GM21529 (cell line): ENCODE measurements around the gene THBS2.
"Not testable (repeated sequence)": the region's sequence is repeated elsewhere in the genome, so short reads cannot be mapped to it uniquely, and the experiment has no call there.

Source experiments
- ATAC-seq: cut with Tn5 transposase; IDR thresholded peaks from one replicate; pipeline ENCODE4 v1.9.1; 2021; ENCODE audit not compliant: unreplicated experiment

THBS2 gene

DNA sequence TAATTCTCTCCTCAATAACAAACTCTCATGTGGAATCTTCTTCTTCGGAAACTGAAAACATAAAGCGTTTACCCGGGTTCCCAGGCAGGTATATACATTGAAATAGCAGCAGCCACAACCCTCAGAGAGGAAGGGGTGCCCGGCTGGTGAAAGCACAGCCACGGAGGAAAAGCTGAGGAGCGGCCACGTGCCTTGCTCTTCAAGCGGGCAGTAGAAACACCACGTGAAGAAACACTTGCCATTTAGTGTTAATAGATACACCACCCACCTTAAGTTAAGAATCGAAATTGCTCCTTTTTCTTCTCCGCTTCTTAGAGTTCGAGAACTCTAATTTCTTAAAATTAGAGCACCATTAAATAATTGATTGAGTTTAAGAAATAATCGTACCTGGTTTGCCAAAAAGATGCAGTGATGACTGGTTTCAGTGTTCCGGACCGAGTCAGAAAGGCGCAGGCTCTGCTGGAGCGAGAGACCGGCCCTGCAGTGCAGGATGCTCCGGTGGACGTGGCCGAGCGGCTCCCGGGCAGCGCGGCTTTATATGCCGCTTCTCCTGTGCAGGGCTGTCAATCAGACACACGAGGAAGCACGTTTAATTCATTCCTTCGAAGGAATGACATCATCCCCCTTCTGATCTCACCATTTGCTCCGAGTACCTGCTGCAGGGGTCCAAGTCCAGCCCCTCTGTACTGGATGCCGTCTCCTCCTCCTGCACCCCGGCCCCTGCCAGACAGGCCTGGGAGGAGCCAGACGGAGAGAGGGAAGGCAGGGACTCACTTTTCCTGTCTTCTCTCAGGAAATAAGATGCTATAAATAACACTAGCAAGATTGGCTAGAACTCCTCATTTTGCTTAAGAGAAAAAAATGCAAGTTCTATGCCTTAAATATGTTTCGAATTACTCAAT, at the start of gene THBS2:
THBS2 (minus strand) TSS at position 510 of the 902 bp plus-strand sequence. CDS start 3,062 bp downstream, outside the sequence.
- no peak for ATAC-seq

- no peak for ATAC-seq
These were observed 49.1 kb upstream of the THBS2 start for GRCh38 chr6:169302716-169303115.

DNA sequence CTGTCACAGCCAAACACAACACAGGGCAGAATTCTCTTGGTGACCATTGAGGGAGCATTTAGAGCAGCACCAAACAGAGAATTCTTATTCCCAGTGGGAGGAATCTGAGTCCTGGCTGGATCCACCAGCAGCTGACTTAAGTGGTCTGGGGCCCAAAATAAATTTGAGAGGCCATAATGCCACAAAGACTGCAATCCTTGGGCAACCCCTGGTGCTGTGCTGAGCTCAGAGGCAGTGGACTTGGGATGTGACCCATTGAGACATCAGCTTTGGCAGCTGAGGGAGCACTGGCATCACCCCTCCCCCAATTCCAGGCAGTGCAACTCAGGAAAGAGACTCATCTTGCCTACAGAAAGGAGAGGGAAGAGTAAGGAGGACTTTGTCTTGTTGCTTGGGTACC, 48.6 kb upstream of the THBS2 start:
- ATAC-seq: no peak

- ATAC-seq: no peak
These were observed 47.3 kb upstream of the THBS2 start for GRCh38 chr6:169300916-169301315.

DNA sequence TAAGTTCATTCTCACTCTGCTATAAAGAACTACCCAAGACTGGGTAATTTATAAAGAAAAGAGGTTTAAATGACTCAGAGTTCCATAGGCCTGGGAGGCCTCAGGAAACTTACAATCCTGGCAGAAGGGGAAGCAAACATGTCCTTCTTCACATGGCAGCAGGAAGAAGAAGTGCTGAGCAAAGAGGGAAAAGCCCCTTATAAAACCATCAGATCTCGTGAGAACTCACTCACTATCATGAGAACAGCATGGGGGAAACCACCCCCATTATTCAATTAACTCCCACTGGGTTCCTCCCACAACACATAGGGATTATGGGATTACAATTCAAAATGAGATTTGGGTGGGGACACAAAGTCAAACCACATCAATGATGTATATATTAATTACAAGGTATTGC, 45.0 kb upstream of the THBS2 start:
- ATAC-seq: not testable (repeated sequence)

DNA sequence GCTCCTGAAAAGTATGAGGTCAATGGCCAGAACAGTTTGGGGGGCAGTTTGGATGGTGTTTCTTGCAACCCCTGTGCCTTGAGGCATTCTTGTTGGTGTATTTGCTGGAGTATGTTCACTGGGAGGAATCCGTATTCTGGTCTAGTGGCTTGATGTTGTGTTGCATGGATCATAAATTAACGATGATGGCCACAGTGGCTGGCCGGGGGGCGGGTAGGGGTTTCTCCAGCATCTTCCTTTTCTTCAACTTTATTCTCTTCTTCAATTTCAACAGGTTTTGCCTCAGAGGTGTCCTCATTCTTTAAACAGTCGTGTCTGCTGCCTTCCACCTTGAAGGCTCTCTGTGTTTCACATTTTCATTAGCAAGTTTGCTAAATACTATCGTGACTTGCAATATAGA, 43.0 kb upstream of the THBS2 start:
- ATAC-seq: no peak

GRCh38 chr6:169296170-169296569, 42.5 kb upstream of the THBS2 start:
- no peak for ATAC-seq

GRCh38 chr6:169293196-169293595, 39.5 kb upstream of the THBS2 start:
- no peak for ATAC-seq

- no peak for ATAC-seq
These were observed 38.9 kb upstream of the THBS2 start for GRCh38 chr6:169292338-169293124.

- ATAC-seq: no peak
These were observed 38.1 kb upstream of the THBS2 start for GRCh38 chr6:169291646-169292337.

DNA sequence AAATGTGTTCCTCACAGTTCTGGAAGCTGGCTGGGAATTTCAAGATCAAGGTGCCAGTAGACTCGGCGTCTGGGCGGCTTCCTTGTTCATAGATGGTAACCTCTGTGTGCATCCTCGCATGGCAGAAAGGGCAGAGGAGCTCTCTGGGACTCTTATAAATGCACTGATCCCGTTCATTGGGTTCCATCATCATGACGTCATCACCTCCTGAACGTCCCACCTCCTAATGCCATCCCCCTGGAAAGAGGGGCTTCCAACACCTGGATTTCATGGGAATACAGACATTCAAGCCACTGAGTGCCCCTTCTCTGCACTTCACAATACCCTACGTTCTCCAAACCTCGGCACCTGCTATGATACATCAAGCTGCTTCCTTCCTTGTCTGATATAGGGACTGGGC, 37.5 kb upstream of the THBS2 start:
- no peak for ATAC-seq

DNA sequence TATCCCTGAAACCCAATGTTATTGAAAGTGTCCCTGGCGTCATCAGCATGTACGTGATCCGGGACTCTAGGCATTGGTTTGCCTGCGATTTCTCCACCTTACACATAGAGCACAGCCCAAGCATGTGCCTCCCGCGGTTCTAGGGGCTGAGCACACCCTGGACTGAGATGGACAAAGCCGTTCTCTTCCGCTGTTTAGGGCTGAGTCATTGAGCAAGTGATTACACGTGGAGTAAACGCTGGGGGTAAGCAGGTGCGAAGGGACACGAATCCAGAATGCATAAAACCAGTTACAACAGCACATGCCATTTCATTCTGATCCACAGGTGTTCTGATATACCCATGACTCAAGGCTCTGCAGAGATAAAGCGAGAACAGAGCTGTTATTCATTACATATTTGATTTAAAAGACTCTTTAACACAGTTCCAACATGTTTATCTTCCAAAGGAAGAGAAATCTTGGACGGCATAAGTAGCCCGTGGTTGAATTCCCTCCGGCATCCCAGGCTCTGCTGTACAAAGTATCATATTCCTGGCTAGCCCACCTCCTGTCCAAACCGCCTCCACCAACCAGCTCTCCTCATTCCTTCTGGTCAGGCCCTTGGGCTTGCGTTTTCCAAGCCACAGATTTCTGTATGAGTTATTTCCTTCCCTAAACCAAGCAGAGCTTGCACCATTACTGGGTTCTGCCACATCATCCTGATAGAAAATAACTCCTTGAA, 36.1 kb upstream of the THBS2 start:
- ATAC-seq: no peak

DNA sequence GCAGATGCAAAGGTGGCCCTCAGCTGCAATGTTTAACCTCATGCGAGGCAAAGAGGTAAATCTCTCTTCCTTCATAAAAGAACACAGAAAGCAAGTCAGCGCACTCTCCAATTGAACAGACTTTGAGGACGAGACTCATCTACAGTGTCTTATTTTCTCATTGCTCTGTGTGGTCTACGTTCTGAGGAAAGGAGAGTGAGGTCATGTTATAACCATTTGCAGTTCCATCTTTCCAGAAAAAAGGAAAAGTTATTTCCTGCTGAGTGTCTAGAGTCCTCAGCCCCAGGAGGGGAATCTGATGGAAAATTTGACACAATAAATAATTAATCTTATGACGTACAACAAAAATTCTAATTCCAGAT, 35.6 kb upstream of the THBS2 start:
- no peak for ATAC-seq

DNA sequence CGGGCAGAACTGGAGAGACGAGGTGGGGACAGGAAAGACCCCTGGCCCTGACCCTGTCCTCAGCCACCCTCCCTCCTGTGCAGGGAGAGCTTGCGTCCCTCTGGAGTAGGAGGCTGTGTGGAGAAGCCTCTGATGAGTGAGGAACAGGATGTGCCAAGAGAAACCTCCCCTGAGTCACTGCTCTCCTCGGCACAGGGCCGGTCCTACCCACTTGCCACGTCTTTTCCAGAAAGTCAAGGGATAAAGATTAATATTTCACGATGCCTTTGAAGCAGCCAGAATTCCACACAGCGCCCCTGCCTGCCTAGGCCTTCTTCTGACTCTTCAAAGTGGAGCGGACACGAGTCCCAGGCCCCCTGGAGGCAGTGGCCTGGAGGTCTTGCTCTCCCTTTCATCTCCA, 34.9 kb upstream of the THBS2 start:
- ATAC-seq: no peak

DNA sequence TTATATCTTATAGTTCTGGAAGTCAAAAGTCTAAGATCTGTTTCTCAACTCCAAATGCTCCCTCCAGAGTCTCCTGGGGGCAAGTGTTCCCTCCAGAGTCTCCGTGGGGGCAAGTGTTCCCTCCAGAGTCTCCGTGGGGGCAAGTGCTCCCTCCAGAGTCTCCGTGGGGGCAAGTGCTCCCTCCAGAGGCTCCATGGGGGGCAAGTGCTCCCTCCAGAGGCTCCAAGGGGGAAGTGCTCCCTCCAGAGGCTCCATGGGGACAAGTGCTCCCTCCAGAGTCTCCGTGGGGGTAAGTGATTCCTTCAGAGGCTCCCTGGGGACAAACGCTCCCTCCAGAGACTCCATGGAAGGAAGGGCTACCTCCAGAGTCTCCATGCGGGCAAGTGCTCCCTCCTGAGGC, 34.0 kb upstream of the THBS2 start:
- no peak for ATAC-seq

GRCh38 chr6:169286961-169287360, 33.3 kb upstream of the THBS2 start:
- ATAC-seq: no peak

- no peak for ATAC-seq
These were observed 31.5 kb upstream of the THBS2 start for GRCh38 chr6:169285165-169285564.

GRCh38 chr6:169283924-169284323, 30.3 kb upstream of the THBS2 start:
- no peak for ATAC-seq

DNA sequence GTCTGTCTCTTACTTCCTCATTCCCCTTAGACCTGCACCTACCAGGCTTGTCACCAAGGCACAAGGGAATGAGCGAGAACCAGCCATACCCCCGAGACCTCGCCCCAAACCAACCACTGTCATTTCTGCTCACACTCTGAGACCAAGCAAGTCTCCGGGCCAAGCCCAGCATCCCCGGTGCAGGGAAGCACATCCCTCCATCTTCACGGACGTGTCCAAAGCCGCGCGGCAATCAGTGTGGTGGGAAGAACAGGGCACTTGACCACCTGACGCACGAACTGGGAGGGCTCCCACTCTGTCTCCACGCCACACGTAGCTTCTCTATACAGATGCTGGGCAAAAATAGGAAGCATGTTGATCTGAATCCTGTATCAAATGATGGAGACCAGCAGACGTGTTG, 28.4 kb upstream of the THBS2 start:
- no peak for ATAC-seq

DNA sequence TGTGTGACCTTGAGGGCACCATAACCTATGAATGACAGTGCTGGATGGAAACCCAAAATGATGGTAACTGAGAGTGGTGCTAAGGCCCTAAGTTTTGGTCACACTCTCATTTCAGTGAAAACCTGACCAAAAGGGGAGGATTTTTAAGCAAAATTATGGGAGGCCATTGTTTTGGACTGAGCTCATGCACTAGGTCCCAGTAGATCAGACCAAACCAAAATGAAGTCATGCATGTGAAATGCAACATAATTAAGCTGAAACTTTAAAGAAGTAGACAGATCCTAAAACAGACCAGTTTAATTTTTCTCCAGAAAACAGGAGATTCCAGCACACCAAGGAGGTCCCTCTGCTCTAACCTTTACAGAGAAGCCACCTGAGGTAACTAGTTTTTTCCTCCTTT, 24.0 kb upstream of the THBS2 start:
- no peak for ATAC-seq

- no peak for ATAC-seq
These were observed 21.1 kb upstream of the THBS2 start for GRCh38 chr6:169274781-169275180.
